Suprapubic skin (tissue), 4 donors: ENCODE measurements around the gene EFHD2. TPM values are rescaled to one million over a fixed set of nuclear protein-coding genes. Genes with fewer than 3 reads are reported as not detected.

Experiments
- DNase-seq, 2 donors: peaks; one replicate each; pipeline ENCODE4 v3.0.0-alpha.2; 2019; ENCODE audit warnings: low spot score in 2 of 2
- H3K27ac ChIP-seq: fragments of 200-600 bp; sonication (generic); one replicate; pipeline ENCODE4 v1.5.1; 2019
- H3K27me3 ChIP-seq: fragments of 200-600 bp; sonication (generic); one replicate; pipeline ENCODE4 v1.5.1; 2019
- H3K36me3 ChIP-seq: fragments of 200-600 bp; sonication (generic); one replicate; pipeline ENCODE4 v1.5.1; 2019
- H3K4me1 ChIP-seq: fragments of 200-600 bp; sonication (generic); one replicate; pipeline ENCODE4 v1.5.1; 2019
- H3K4me3 ChIP-seq: fragments of 200-600 bp; sonication (generic); one replicate; pipeline ENCODE4 v1.5.1; 2019; ENCODE audit warnings: mild to moderate bottlenecking
- H3K9me3 ChIP-seq: fragments of 200-600 bp; sonication (generic); one replicate; pipeline ENCODE4 v1.5.1; 2019
- CTCF ChIP-seq, 2 donors: fragments of 200-600 bp in 1 of 2; fragments of 450-650 bp in 1 of 2; sonication (generic) in 1 of 2; IDR thresholded peaks; one replicate each; pipeline ENCODE4 v1.5.1; 2016 to 2019; ENCODE audit warnings: antibody characterized with exemption in 2 of 2, mild to moderate bottlenecking in 1 of 2, moderate library complexity in 1 of 2
- EP300 ChIP-seq: sonication (generic); formaldehyde crosslinking; IDR thresholded peaks from one replicate; pipeline ENCODE4 v1.6.1; 2017; ENCODE audit warnings: antibody characterized with exemption
- POLR2A ChIP-seq, 2 donors: fragments of 450-650 bp; IDR thresholded peaks; one replicate each; pipeline ENCODE4 v1.6.1; 2017; ENCODE audit warnings: antibody characterized with exemption in 2 of 2, mild to moderate bottlenecking in 2 of 2, moderate library complexity in 2 of 2
- POLR2AphosphoS5 ChIP-seq, 3 donors: sonication (generic); formaldehyde crosslinking; IDR thresholded peaks; one replicate each; pipeline ENCODE4 v1.6.1; 2017; ENCODE audit warnings: antibody characterized with exemption in 3 of 3
- WGBS: methylation state at CpG from one replicate; pipeline ENCODE4 v1.1.5; 2018; 5-methylcytosine and 5-hydroxymethylcytosine counted together
- total RNA-seq, 4 donors: library from RNA; depleted of rRNA; stranded (reverse); fragments of >200 nt; gene quantifications; one replicate each; pipeline ENCODE4 v1.1.0, GENCODE V29; 2016

The EFHD2 gene
- total RNA-seq, 4 donors from 2014 or later, result 43.5 to 54.4 (median 49.9) TPM

- peaks cover 11% of the 10 kb centered on the region for H3K4me1 ChIP-seq
- TF ChIP-seq CTCF (IDR thresholded peaks at IDR 0.05) (no peak), POLR2AphosphoS5 (IDR thresholded peaks at IDR 0.05) (no peak), POLR2A (IDR thresholded peaks at IDR 0.05) (no peak), EP300 (no peak)
- WGBS, result 59% methylated on average over 7 of the region's 7 CpGs
- H3K27ac ChIP-seq, result peak overlapping the region; percentile 71
- DNase-seq, result no peak
- no peaks in the 10 kb centered on the region for H3K9me3 ChIP-seq
- no peaks in the 10 kb centered on the region for H3K36me3 ChIP-seq
- no peak overlapping the region for H3K4me3 ChIP-seq
- H3K27me3 ChIP-seq, result no peaks in the 10 kb centered on the region
Observed at GRCh38 chr1:15401391-15402055, 8.2 kb upstream of the EFHD2 start.

- Histone ChIP-seq H3K27me3 (no peaks in the 10 kb centered on the region), H3K36me3 (no peaks in the 10 kb centered on the region), H3K9me3 (no peaks in the 10 kb centered on the region), H3K4me3 (no peak overlapping the region), H3K4me1 (peaks cover 22% of the 10 kb centered on the region), H3K27ac (no peak overlapping the region)
- TF ChIP-seq POLR2A (IDR thresholded peaks at IDR 0.05) (no peak), POLR2AphosphoS5 (IDR thresholded peaks at IDR 0.05) (no peak), EP300 (no peak), CTCF (IDR thresholded peaks at IDR 0.05) (no peak)
- DNase-seq, result no peak
- WGBS, result 93% methylated on average over 5 of the region's 5 CpGs
Observed at GRCh38 chr1:15402809-15403450, 6.8 kb upstream of the EFHD2 start.

- DNase-seq, result no peak
- TF ChIP-seq POLR2A (IDR thresholded peaks at IDR 0.05), result no peak
- TF ChIP-seq EP300, result no peak
- no peak for TF ChIP-seq CTCF (IDR thresholded peaks at IDR 0.05)
- TF ChIP-seq POLR2AphosphoS5 (IDR thresholded peaks at IDR 0.05), result no peak
- H3K4me3 ChIP-seq, result no peak overlapping the region
- WGBS, result 92% methylated on average over 9 of the region's 9 CpGs
- no peaks in the 10 kb centered on the region for H3K36me3 ChIP-seq
- no peak overlapping the region for H3K27ac ChIP-seq
- H3K4me1 ChIP-seq, result peaks cover 25% of the 10 kb centered on the region
- no peaks in the 10 kb centered on the region for H3K9me3 ChIP-seq
- H3K27me3 ChIP-seq, result no peaks in the 10 kb centered on the region
Observed at GRCh38 chr1:15403962-15404580, 5.6 kb upstream of the EFHD2 start.

GRCh38 chr1:15405106-15405850, 4.4 kb upstream of the EFHD2 start:
- TF ChIP-seq CTCF (IDR thresholded peaks at IDR 0.05), result no peak
- no peak for TF ChIP-seq POLR2A (IDR thresholded peaks at IDR 0.05)
- TF ChIP-seq POLR2AphosphoS5 (IDR thresholded peaks at IDR 0.05), result no peak
- TF ChIP-seq EP300, result no peak
- 91% methylated on average over 9 of the region's 9 CpGs for WGBS

More at GRCh38 chr1:15405106-15405850, 4.4 kb upstream of the EFHD2 start:
- H3K27me3 ChIP-seq, result no peaks in the 10 kb centered on the region
- H3K36me3 ChIP-seq, result no peaks in the 10 kb centered on the region
- no peak for DNase-seq
- peaks cover 29% of the 10 kb centered on the region for H3K4me1 ChIP-seq
- H3K4me3 ChIP-seq, result no peak overlapping the region
- H3K9me3 ChIP-seq, result no peaks in the 10 kb centered on the region
- H3K27ac ChIP-seq, result no peak overlapping the region
